Right ventricle myocardium inferior (tissue), 1 donor: ENCODE measurements around the gene OCA2. TPM values are rescaled to one million over a fixed set of nuclear protein-coding genes. Genes with fewer than 3 reads are reported as not detected.
"Not testable (repeated sequence)": the region's sequence is repeated elsewhere in the genome, so short reads cannot be mapped to it uniquely, and the experiment has no call there.

ENCODE experiments used
- ATAC-seq: fragments of 200-7000 bp; cut with Tn5 transposase; one replicate; pipeline ENCODE4 v1.9.1; 2020; ENCODE audit warnings: mild to moderate bottlenecking, moderate library complexity
- DNase-seq: peaks from one replicate; pipeline ENCODE4 v3.0.0; 2021; ENCODE audit errors: missing footprints
- intact Hi-C: fragments of 100-400 bp; cut with DNase I; formaldehyde crosslinking; loops from one replicate; pipeline ENCODE4 v1.11.0; 2022
- total RNA-seq: library from RNA; stranded (reverse); fragmentation: NEBNext Ultra II Directional; extraction: Animal tissue kit (Norgen Biotek cat#: 25700); gene quantifications from one replicate; pipeline ENCODE4 v1.2.1, GENCODE V29; 2021
- donor health status: DM: no; HTN: yes; CAD: no; lungs with severe emphysema.

OCA2 gene
- total RNA-seq, 1 donor from 2014 or later: not detected

GRCh38 chr15:27782125-27782524 lies 317.0 kb downstream of the OCA2 start:
- ATAC-seq (no peak), DNase-seq (no peak)
- intact Hi-C loops: no loop called here

GRCh38 chr15:27776501-27776900 lies 322.6 kb downstream of the OCA2 start:
- DNase-seq: no peak
- ATAC-seq: no peak
- intact Hi-C loops: no loop called here

GRCh38 chr15:27774638-27775037 lies 324.5 kb downstream of the OCA2 start:
- no peak for DNase-seq
- intact Hi-C loops: no loop called here
- no peak for ATAC-seq

- DNase-seq (no peak), ATAC-seq (no peak)
- intact Hi-C loops: no loop called here
Observed at GRCh38 chr15:27774191-27774590, 324.9 kb downstream of the OCA2 start.

- DNase-seq: no peak
- no peak for ATAC-seq
- intact Hi-C loops: no loop called here
Observed at GRCh38 chr15:27771892-27772291, 327.2 kb downstream of the OCA2 start.

GRCh38 chr15:27770769-27771554 lies 328.2 kb downstream of the OCA2 start:
- intact Hi-C loops: no loop called here
- no peak for DNase-seq

GRCh38 chr15:27770086-27770607 lies 329.0 kb downstream of the OCA2 start:
- intact Hi-C loops: no loop called here
- DNase-seq (no peak), ATAC-seq (no peak)

More at GRCh38 chr15:27770769-27771554, 328.2 kb downstream of the OCA2 start:
- ATAC-seq: no peak

GRCh38 chr15:27769652-27770051 lies 329.5 kb downstream of the OCA2 start:
- ATAC-seq (no peak), DNase-seq (no peak)
- intact Hi-C loops: no loop called here

GRCh38 chr15:27768732-27769475 lies 330.2 kb downstream of the OCA2 start:
- intact Hi-C loops: no loop called here
- DNase-seq (no peak), ATAC-seq (no peak)

- intact Hi-C loops: no loop called here
- DNase-seq (no peak), ATAC-seq (no peak)
Observed at GRCh38 chr15:27767918-27768640, 331.0 kb downstream of the OCA2 start.

- intact Hi-C loops, DNase-seq, ATAC-seq: not testable (repeated sequence)
Observed at GRCh38 chr15:27767430-27767829, 331.7 kb downstream of the OCA2 start.

- intact Hi-C loops: no loop called here
- ATAC-seq: no peak
Observed at GRCh38 chr15:27764339-27764738, 334.8 kb downstream of the OCA2 start.

GRCh38 chr15:27763514-27763913 lies 335.6 kb downstream of the OCA2 start:
- ATAC-seq (no peak), DNase-seq (no peak)
- intact Hi-C loops: no loop called here

More at GRCh38 chr15:27764339-27764738, 334.8 kb downstream of the OCA2 start:
- DNase-seq: no peak

- intact Hi-C loops: no loop called here
- DNase-seq: no peak
- ATAC-seq: no peak
Observed at GRCh38 chr15:27762471-27762870, 336.6 kb downstream of the OCA2 start.

GRCh38 chr15:27757052-27757451 lies 342.1 kb downstream of the OCA2 start:
- DNase-seq (no peak), ATAC-seq (no peak)
- intact Hi-C loops: no loop called here

GRCh38 chr15:27752691-27753090 lies 346.4 kb downstream of the OCA2 start:
- intact Hi-C loops: no loop called here
- ATAC-seq: no peak
- DNase-seq: no peak

GRCh38 chr15:27747997-27748396 lies 351.1 kb downstream of the OCA2 start:
- ATAC-seq (no peak), DNase-seq (no peak)
- intact Hi-C loops: no loop called here

- DNase-seq (no peak), ATAC-seq (no peak)
- intact Hi-C loops: no loop called here
Observed at GRCh38 chr15:27746401-27746955, 352.6 kb downstream of the OCA2 start.

- DNase-seq (no peak), ATAC-seq (no peak)
- intact Hi-C loops: no loop called here
Observed at GRCh38 chr15:27744641-27745040, 354.5 kb downstream of the OCA2 start.
